ENCODE data around the gene CFAP119.

Gene CFAP119

GRCh38 chr16:30740364-30741251 lies 21.3 kb downstream of the CFAP119 start:
- DNase-seq (ENCODE audit: low read depth), result no peak

GRCh38 chr16:30738984-30739951 lies 22.6 kb downstream of the CFAP119 start:
- no peak for DNase-seq (ENCODE audit: low read depth)

GRCh38 chr16:30737794-30738648 lies 23.8 kb downstream of the CFAP119 start:
- no peak for DNase-seq (ENCODE audit: low read depth)

GRCh38 chr16:30736995-30737793 lies 24.7 kb downstream of the CFAP119 start:
- DNase-seq (ENCODE audit: low read depth), result no peak

GRCh38 chr16:30731411-30731810 lies 30.5 kb downstream of the CFAP119 start:
- no peak for DNase-seq (ENCODE audit: low read depth)

GRCh38 chr16:30728899-30729672 lies 32.8 kb downstream of the CFAP119 start:
- no peak for DNase-seq (ENCODE audit: low read depth)

- DNase-seq (ENCODE audit: low read depth), result no peak
Observed at GRCh38 chr16:30728321-30728720, 33.5 kb downstream of the CFAP119 start.

- DNase-seq (ENCODE audit: low read depth), result no peak
Observed at GRCh38 chr16:30725418-30725792, 36.5 kb downstream of the CFAP119 start.

GRCh38 chr16:30724641-30725417 lies 37.0 kb downstream of the CFAP119 start:
- DNase-seq (ENCODE audit: low read depth), result no peak

- no peak for DNase-seq (ENCODE audit: low read depth)
Observed at GRCh38 chr16:30723725-30724355, 38.0 kb downstream of the CFAP119 start.

- DNase-seq (ENCODE audit: low read depth), result no peak
Observed at GRCh38 chr16:30722916-30723315, 38.9 kb downstream of the CFAP119 start.

- no peak for DNase-seq (ENCODE audit: low read depth)
Observed at GRCh38 chr16:30722443-30722842, 39.4 kb downstream of the CFAP119 start.

- no peak for DNase-seq (ENCODE audit: low read depth)
Observed at GRCh38 chr16:30721606-30722005, 40.3 kb downstream of the CFAP119 start.

GRCh38 chr16:30721167-30721566 lies 40.7 kb downstream of the CFAP119 start:
- no peak for DNase-seq (ENCODE audit: low read depth)

GRCh38 chr16:30720694-30721093 lies 41.2 kb downstream of the CFAP119 start:
- DNase-seq (ENCODE audit: low read depth), result no peak

- DNase-seq (ENCODE audit: low read depth), result no peak
Observed at GRCh38 chr16:30720086-30720485, 41.8 kb downstream of the CFAP119 start.

- peak; percentile 26 for DNase-seq (ENCODE audit: low read depth)
Observed at GRCh38 chr16:30715750-30716445, 46.0 kb downstream of the CFAP119 start.

- no peak for DNase-seq (ENCODE audit: low read depth)
Observed at GRCh38 chr16:30711712-30712111, 50.1 kb downstream of the CFAP119 start.

Data from activated T-cell treated with anti-CD3 and anti-CD28 coated beads for 48 hours (primary cell).